A549 (cell line): ENCODE results near the gene ZNF593OS.

Experiments used
- CEBPB ChIP-seq, 2 experiments: fragments of >200 bp in 1 of 2; sonication (Bioruptor Twin) in 1 of 2; formaldehyde crosslinking in 1 of 2; IDR thresholded peaks; 2 replicates each; pipeline ENCODE4 v1.6.1; 2012 to 2016
- CTCF ChIP-seq: fragments of >200 bp; sonication (Bioruptor Twin); formaldehyde crosslinking; IDR thresholded peaks from 3 replicates; pipeline ENCODE4 v1.5.1; 2016
- EP300 ChIP-seq, 2 experiments: fragments of >200 bp; sonication (Bioruptor Twin); formaldehyde crosslinking; IDR thresholded peaks; 2 replicates in 1 of 2; 3 replicates in 1 of 2; pipeline ENCODE4 v1.6.1; 2016 to 2017
- MAX ChIP-seq: IDR thresholded peaks from 2 replicates; pipeline ENCODE4 v1.6.1; 2012
- POLR2A ChIP-seq: IDR thresholded peaks from 2 replicates; pipeline ENCODE4 v1.6.1; 2012; ENCODE audit warnings: mild to moderate bottlenecking, low read length
- RAD21 ChIP-seq, 2 experiments: fragments of >200 bp in 1 of 2; sonication (Bioruptor Twin) in 1 of 2; formaldehyde crosslinking in 1 of 2; IDR thresholded peaks in 1 of 2; conservative IDR thresholded peaks in 1 of 2; 2 replicates in 1 of 2; 3 replicates in 1 of 2; pipeline ENCODE4 v1.6.1; 2012 to 2018; ENCODE audit warnings: inconsistent platforms in 1 of 2
- RCOR1 ChIP-seq: fragments of 150-350 bp; IDR thresholded peaks from 2 replicates; pipeline ENCODE4 v1.6.1; 2014; ENCODE audit warnings: antibody characterized with exemption, low read length, low read depth
- REST ChIP-seq: fragments of 200-600 bp; sonication (generic); IDR thresholded peaks from 2 replicates; pipeline ENCODE4 v1.6.1; 2016; ENCODE audit warnings: antibody characterized with exemption, mild to moderate bottlenecking, moderate library complexity
- SMC3 ChIP-seq: fragments of >200 bp; sonication (Bioruptor Twin); formaldehyde crosslinking; IDR thresholded peaks from 3 replicates; pipeline ENCODE4 v1.6.1; 2018; ENCODE audit warnings: inconsistent platforms

GRCh38 chr1:26195805-26196204 lies 24.2 kb upstream of the ZNF593OS start:
- TF ChIP-seq REST (no peak), CTCF (no peak), MAX (no peak), POLR2A (no peak), CEBPB (IDR thresholded peaks at IDR 0.05) (no peak), RCOR1 (no peak), SMC3 (no peak), RAD21 (conservative IDR thresholded peaks at IDR 0.05 in 1 of 2, IDR thresholded peaks at IDR 0.05 in 1 of 2) (no peak), EP300 (IDR thresholded peaks at IDR 0.05) (no peak)
